ENCODE data around the gene NDUFAF7.
A peak's percentile ranks its signal among the peaks of the same experiment; 100 is the strongest.
"Not testable (repeated sequence)": the region's sequence is repeated elsewhere in the genome, so short reads cannot be mapped to it uniquely, and the experiment has no call there.

Gene NDUFAF7

DNA sequence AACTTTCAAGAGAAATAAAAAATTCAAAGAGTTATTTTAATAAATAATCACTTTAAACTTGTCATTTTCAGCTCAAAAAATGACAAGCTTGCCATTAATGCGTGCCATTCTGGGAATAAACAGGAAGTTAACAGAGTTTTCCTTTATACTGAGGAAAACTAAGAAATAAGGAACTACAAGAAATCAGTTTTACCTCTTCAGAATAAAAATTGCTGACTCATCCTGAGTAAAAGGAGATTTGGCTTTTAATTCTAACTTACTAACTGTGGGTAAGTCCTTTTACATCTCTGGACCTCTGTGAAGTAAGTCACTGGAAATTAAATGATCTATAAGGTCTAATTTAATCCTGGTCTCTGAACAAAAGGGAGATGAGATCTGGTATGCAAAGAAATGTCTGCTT is 16.2 kb upstream of the NDUFAF7 start:
- no peak for DNase-seq

DNA sequence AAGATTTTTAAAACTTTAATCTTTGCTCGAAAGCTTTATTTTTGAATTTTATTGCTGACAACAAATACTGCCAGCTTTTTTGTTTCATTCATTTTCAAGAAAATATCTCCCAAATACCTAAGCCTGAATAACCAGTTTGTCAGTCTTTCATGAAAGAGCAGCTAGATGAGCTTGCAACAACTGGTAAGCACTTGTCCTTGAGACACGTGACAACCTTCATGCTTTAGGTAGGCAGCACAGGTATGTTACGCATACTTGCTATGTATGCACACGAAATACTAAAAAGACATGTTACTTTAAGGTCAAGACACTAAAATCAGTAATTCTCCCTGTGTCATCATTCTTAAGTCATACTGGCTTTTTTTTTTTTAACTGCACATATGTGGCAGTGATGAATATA is 12.4 kb upstream of the NDUFAF7 start:
- DNase-seq: no peak

DNA sequence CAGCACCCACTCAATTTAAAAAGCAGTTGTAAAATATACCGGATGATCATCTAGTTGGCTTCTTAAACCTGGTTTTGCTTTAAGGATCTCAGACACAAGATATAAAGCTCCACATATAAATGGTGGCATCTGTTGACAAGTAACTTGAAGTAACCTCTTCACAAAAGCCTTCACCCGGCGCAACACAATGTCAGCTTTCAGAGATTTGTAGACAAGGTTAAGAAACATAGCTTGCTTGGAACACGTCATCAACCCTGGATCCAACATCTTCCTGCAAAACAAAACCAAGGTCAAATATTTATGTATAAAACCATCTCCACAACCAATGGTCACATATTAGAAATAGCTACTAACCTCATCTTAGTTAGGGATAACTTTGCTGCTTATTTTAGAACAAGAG is 8.3 kb upstream of the NDUFAF7 start:
- no peak for DNase-seq

DNA sequence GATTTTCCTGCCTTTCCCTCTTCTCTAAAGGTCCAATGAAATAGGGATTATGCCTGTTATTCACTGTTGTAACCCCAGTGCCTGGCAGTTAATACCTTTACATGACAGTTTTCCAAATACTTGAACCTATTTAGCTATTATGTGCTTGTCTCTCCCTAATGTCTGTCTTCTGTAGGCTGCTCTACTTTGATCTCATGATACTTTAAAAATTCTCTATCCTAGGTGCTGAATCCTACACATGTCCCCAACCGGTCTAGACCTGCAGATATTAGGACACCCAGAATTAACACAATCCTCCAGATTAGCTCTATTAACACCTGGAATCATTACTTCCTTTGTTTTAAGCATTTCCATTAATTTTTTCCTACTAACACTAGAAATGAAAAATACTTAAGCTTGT is 7.4 kb upstream of the NDUFAF7 start:
- no peak for DNase-seq

DNA sequence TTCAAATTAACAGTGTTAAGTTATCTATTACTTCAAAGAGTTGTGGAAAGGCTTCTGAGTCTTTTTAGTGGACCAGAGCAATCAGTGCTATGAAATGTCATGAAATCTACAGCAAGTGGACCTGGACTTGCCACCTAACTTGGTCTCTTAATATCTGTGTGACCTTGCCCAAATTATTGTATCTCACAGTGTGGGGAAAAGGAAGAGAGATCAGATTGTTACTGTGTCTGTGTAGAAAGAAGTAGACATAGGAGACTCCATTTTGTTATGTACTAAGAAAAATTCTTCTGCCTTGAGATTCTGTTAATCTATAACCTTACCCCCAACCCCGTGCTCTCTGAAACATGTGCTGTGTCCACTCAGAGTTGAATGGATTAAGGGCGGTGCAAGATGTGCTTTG is 6.3 kb upstream of the NDUFAF7 start:
- DNase-seq: not testable (repeated sequence)

DNA sequence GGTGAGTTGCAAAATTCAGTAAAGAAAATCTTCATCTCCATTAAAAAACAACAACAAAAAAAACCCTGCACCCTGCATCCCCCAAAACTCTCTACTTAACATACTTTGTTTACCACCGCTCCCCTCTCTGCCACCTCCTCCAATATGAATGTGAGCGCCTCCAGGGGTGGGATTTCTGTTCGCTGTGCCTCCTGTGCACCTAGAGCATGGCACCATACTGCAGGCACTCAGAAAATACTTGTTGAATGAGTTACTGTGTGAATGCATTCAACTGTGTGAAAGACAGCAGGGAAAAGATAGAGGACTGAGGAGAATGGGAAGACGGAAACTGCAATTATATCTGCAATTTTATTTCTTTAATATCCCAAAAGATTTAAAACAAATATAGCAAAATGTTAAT is 4.6 kb upstream of the NDUFAF7 start:
- DNase-seq: no peak

DNA sequence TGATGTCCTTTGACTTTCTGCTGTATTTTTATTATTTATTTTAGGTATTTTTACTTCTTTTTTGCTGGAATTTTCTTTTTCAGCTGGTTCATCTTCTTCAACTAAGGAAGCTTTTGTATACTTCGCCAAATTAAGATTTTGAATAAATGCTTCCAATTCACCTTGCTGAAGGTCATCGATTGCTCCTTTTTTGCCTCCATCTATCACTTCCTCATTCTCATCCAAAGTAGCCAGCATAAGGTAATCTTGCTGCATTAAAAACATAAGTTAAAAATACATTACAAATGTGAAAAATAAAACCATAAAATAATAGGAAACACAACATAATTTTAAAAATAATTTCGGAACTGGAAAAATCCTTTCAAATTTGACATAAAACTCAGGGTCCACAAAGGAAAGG is 2.7 kb upstream of the NDUFAF7 start:
- DNase-seq: no peak

DNA sequence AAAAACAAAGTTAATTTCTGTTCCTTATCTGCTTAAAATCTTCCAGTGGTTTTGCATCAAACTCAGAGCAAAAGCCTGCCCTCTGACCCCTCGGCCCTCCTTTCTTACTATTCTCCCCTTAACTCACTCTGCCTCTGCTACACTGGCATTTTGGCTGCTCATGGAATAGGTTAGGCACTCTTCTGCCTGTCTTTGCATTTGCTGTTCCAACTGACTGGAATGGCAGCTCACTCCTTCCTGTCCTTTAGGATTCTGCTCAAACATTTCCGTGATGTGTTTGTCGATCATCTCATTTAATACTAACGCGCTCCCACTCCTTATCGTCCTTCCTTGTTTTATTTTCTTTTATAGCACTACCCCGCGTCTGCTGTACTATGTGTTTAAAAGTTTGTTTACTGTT is 877 bp upstream of the NDUFAF7 start:
- peak; percentile 31 for DNase-seq

DNA sequence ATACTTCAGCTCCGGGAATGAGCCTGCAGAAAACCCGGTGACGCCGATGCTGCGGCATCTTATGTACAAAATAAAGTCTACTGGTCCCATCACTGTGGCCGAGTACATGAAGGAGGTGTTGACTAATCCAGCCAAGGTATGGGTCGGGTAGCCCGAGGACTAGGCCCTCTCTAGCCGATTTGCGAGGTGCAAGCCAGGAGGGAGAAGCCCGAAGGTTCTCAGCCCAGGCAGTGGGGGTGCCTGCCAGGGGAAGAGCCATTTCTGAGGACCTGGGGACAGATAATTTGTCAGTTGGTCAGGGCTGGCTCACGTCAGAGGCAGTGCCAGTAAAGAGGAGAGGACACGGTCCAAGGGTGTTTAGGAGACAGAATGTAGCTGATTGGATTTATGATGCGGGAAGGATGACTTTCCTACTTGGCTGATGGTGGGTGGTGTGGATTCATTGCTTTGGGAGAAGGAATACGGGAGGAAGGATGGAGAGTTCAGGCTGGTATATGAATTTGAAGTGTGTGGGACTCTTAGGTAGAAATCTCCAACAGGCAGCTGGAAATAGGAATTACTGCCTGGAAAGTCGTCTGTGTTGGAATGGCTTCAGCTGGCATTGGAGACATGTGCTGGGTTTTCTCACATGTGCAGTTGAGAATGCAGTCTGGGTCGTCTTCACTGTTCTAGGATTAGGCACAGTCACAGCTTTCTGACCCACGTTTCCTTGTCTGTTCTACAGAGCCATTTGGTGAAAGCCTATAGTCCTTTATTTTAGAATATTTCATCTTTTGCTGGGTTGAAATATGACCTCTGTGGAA is 874 bp downstream of the NDUFAF7 start:
- DNase-seq: peak; percentile 5

DNA sequence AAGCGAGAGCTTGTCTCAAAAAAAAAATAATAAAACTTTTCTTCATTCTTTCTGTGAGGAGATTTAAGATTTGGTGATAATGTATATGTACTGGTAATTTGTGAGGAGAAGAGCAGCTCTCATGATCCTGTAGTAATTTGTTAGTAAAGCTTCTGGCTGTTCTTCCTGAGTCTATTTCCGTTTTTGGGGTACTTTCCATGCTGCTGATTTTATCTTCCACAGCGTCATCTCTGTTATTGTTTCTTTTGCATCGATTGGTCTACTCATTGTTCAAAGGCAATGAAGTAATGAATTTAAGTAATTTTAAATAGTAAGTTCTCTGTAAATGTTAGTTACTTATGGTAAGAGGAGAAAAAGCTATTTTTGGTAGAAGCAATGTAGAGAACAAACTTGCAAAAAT is 12.0 kb downstream of the NDUFAF7 start:
- no peak for DNase-seq

DNA sequence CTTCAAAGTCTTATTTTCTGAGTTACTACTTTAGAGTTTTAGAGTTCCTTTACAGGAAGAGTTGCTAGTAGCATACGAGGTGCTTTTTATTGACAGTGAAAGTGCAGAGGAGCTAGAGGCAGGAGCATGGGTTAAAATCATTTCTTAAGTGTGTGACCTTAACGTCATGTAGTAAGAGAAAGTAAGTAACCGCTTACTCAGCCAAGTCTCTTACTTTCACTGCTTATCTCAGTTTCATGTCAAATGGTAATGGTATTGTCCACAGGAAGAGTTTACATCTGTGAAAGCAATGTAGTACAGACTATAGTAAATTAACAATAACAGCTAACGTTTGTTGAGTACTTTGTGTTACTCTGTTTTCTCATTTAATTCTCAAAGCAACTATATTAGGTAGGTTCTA is 12.6 kb downstream of the NDUFAF7 start:
- no peak for DNase-seq

DNA sequence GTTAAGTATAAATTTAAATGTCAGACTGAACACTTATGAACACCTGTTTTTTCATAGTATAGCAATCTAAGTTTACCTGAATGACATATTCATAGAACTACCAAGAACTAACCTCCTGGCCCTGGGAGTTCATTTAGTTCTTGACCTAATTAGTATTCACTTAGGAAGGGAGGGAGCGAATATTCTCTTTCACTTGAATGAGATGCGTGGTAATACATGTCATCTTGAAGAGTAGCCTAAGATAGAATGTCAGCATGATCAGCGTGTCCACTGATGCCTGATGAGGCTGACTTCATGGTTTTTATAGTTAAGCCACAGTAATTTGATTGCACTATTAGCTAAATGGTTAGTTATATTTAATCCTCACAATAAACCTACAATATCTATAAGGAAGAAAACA is 13.3 kb downstream of the NDUFAF7 start:
- DNase-seq: no peak

DNA sequence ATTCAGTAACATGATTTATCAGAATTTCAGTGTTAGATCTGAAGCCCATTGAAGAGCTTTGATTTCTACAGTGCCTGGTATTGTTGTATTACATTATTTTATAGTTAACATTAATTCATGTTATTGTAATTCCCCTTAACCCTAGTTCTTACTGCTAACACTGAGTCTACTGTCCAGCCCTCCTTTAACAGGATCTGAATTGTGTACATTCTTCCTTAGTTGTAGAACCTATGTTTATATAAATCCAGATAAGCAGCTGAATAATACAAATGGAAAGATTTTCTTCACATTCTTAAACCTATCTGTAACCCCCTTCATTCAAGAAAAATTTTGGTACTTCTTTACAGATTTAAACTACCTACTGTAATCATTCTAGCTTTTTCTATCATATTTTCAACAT is 14.7 kb downstream of the NDUFAF7 start:
- DNase-seq: no peak

DNA sequence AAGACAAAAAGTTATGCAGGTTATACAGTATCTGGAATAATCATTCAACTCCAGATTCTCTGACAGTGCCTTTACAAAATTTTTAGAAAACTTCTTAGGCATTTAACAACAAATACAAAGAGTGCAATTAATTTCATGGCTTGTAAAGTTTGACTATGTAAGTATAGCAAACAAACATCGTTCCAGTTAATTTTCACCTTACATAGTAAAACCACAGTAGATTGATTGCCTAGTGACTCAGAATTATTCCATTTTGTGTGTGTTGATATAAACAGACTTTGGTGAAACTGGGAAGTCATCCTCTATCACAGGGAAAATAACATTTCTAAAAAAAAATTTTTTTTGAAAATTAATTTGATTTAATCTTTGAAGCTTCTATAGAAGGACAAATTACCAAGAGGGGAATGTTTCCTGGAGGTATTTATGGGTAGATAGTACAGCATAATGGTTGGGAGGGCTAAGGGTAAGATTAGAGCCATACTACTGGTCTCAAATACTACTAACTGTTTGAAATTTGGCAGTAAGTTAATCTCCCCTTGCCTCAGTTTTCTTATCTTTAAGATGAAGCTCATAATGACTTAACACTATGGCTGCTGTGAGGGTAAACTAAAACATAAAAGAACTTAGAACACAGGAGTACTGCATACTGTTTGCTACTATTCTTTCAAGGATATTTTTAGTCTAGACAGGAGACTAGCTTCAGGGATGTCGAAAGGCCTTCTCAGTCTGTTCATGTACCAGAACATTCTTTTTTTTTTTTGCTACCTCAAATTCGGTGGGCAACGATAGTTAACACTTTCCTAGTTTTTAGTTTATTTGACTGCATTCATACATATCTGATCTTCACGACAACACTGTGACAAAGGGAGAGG is 19.6 kb downstream of the NDUFAF7 start:
- peak; percentile 24 for DNase-seq

DNA sequence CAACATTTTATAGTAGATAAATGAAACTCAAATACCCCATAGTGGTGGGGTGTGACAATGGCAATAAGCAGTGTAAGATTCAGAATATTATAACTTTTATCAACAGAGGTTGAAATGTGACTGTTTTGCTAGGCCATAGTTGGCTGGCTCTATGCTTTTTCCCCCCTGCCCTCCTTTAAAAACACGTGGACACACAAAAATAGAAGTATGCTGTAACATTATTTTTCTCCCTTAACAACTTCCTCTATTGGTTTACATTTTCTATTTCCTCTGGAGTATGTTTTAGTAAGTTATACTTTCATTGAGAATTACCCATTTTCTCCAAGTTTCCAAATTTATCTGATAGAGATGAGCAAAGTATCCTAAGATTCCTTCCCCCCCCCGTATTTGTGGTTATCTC is 31.1 kb downstream of the NDUFAF7 start:
- no peak for DNase-seq

DNA sequence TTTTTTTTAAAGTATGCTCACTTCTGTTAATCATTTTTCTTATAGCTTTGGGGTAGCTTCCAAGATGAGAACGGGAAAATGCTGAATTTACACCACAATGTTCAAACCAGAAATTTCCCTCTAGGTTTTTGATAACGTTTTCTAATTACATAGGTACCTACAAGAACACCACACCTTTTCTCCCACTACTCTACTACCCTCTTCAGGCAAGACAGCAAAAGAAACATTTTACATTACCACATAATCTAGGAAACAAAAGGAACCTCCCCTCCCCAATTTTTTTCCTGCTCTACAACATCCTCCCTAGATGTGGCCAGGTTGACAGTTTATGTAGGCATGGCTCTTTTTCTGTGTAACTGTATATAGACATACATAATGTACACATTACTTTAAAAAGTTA is 32.4 kb downstream of the NDUFAF7 start:
- DNase-seq: no peak

DNA sequence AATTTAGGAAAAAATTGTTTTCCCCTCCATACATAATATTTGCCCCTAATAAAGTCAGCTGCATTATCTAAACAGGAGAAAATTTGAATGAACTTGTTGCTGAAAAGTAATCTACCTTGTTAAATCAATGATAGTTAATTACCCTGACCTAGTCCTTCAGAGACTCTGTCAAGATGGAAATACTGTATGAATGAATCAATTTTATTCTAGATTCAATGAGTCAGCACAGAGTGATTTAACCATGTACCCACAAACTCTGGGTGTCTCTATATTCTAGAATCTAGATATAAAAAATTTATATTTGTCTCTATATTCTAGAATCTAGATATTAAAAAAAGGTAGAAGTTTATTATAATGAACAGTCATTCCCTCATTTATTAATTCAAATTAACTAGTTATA is 36.2 kb downstream of the NDUFAF7 start:
- no peak for DNase-seq

DNA sequence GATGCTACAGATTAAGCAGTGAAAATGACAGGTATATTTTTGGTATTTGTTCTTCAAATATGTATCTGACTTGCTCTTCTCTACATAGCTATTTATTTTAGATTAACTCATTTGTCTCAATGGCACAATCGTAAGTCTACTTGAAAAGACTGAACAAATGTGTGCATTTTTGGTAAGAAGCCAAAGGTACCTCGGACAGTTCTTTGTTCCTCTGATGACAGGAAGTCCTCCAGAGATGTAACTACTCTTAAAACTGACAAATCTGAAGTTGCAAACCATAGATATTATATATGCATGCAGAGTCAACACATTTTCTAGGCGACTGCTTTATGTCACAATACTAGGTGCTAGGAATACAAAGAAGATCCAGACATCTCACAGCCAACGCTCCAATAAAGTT is 36.7 kb downstream of the NDUFAF7 start:
- no peak for DNase-seq

DNA sequence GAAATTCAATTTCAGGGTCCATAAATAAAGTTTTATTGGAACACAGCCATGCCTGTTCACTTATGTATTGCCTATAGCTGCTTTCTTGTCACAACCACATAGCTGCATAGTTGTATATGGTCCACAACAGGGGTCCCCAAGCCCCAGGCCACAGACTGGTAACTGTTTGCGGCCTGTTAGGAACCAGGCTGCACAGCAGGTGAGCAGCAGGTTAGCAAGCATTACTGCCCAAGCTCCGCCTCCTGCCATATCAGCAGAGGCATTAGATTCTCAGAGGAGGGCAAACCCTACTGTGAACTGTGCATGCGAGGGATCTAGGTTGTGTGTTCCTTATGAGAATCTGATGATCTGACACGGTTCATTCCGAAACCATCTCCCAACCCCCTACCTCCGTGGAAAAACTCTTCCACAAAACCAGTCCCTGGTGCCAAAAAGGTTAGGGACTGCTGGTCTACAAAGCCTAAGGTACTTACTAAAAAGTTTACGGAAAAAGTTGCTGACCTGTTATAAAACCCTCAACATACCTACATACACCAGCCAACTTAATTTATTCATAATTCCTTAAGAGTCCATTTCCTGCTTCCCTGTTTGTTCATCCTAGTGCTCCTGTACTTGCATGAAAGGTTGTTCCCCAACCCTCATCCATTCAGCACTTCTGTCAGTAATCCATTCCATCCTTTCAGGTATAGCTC is 40.1 kb downstream of the NDUFAF7 start:
- no peak for DNase-seq

DNA sequence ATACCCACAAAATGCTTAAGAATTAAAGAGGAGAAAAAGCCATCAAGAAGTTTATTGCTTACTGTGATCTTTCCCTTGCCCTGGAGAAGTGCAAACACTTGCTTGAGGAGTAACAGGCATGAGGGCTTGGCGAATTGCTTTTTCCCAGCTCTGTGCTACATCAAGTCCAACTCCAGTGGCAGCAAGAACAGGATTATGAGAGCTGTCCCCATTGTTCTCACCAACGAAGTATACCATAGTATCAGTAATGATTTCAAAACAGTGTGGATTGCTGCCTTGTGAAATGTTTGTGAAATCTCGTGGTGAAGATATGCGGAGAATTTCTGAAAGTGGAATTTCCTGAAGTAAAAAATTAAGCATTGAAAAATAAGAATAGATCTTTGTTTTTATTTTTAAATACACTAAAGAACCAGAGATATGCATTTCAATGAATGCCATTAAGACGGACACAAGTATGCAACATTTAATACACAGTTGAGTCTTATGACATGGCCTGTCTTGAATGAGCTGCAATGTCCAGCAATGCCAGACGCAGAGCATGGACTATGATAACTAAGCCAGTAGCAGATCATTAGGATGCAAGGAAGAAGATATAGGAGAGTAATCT is 43.0 kb downstream of the NDUFAF7 start:
- no peak for DNase-seq

DNA sequence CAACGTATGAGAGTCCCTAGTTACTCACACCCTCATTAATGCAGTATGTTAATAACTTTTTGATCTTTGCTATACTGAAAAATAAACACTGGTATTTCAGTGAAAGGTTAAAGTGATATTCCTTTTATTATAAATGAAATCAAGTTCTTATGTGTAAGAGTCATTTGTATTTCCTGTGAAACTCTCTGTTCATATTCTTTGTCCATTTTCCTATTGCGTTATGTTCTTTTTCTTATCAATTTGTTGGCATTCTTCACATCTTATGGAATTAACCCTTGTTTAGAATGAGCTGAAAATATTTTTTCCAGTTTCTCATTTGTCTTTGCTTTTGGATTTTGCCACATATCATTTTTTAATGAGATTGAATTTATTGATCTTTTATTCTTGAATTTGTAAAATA is 44.8 kb downstream of the NDUFAF7 start:
- no peak for DNase-seq

DNA sequence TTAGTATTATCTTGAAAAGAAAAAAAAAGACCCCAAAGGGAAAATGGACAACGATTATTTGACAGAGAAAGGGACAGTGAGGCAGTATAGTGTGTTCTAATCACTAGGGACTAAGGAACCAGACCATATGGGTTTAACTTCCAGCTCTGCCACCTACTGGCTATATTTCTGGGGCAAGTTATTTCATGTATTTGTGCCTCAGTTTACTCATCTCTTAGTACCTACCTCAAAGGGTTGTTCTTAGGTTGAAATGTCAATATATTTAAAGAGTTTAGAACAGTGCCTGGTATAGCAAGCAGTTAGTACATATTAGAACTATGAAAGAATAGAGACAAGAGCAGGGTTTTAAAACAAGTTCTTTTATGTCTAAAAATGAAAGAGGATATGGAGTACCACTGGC is 50.5 kb downstream of the NDUFAF7 start:
- DNase-seq: no peak

DNA sequence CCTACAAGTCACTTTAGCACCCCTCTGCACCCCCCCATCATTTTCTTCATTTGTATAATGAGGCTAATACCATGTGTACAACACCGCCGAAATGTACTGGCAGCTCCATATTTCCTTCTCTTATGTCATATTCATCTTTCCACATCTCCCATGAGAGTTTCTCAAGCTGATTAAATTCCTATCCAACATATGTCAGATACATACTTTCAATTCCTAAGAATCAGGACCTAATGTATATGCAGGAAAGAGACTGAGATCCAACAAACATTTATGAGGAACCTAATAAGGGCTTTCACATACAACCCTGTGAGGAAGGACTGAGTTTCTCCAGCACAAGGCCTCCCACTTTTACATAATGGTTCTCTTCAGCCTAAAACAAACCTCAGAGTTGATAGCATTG is 51.3 kb downstream of the NDUFAF7 start:
- DNase-seq: no peak
